GM23338 (cell line): ENCODE data around the gene ACBD5. TPM values are rescaled to one million over a fixed set of nuclear protein-coding genes. Genes with fewer than 3 reads are reported as not detected.

Experiments used
- ATAC-seq: fragments of 200-7000 bp; cut with Tn5 transposase; 3 replicates; pipeline ENCODE4 v1.9.1; 2020
- DNase-seq: peaks from one replicate; pipeline ENCODE4 v3.0.0-alpha.2; 2015; ENCODE audit warnings: low spot score
- H2AFZ ChIP-seq: fragments of 200-600 bp; sonication (generic); 2 replicates; pipeline ENCODE4 v1.8.0; 2016; ENCODE audit warnings: antibody characterized with exemption, mild to moderate bottlenecking, moderate library complexity
- H3F3A ChIP-seq: fragments of 200-600 bp; sonication (generic); replicated peaks from 2 replicates; pipeline ENCODE4 v1.8.0; 2017; ENCODE audit warnings: antibody characterized with exemption, mixed run types, low read depth
- H3K27ac ChIP-seq: fragments of 200-600 bp; sonication (generic); 2 replicates; pipeline ENCODE4 v1.6.1; 2016; ENCODE audit warnings: low read depth
- H3K27me3 ChIP-seq: fragments of 200-600 bp; sonication (generic); 2 replicates; pipeline ENCODE4 v1.8.0; 2016; ENCODE audit warnings: mild to moderate bottlenecking, mixed run types, moderate library complexity; ENCODE audit not compliant: insufficient read depth
- H3K36me3 ChIP-seq: fragments of 200-600 bp; sonication (generic); 2 replicates; pipeline ENCODE4 v1.8.0; 2016; ENCODE audit warnings: mild to moderate bottlenecking; ENCODE audit not compliant: insufficient read depth
- H3K4me1 ChIP-seq: fragments of 200-600 bp; sonication (generic); 2 replicates; pipeline ENCODE4 v1.8.0; 2016; ENCODE audit warnings: mild to moderate bottlenecking, moderate library complexity; ENCODE audit not compliant: insufficient read depth
- H3K4me2 ChIP-seq: fragments of 200-600 bp; sonication (generic); 2 replicates; pipeline ENCODE4 v1.7.1; 2017; ENCODE audit warnings: mixed run types
- H3K4me3 ChIP-seq: fragments of 200-600 bp; sonication (generic); 2 replicates; pipeline ENCODE4 v1.6.1; 2016; ENCODE audit warnings: mixed run types
- H3K79me2 ChIP-seq: fragments of 200-600 bp; sonication (generic); replicated peaks from 2 replicates; pipeline ENCODE4 v1.8.0; 2017; ENCODE audit warnings: mild to moderate bottlenecking; ENCODE audit not compliant: insufficient read depth
- H3K9me2 ChIP-seq: fragments of 200-600 bp; sonication (generic); 2 replicates; pipeline ENCODE4 v1.8.0; 2017; ENCODE audit not compliant: insufficient read depth
- H4K20me1 ChIP-seq: fragments of 200-600 bp; sonication (generic); replicated peaks from 2 replicates; pipeline ENCODE4 v1.8.0; 2017; ENCODE audit warnings: mild to moderate bottlenecking; ENCODE audit not compliant: insufficient read depth
- H3K27ac Mint-ChIP-seq: 2 replicates; pipeline ENCODE4 v1.8.0; 2020; ENCODE audit warnings: inconsistent platforms, mild to moderate bottlenecking, moderate library complexity, mixed read lengths
- H3K27me3 Mint-ChIP-seq: 3 replicates; pipeline ENCODE4 v1.8.0; 2022; ENCODE audit warnings: low read depth, mild to moderate bottlenecking, moderate library complexity, mixed read lengths, inconsistent platforms; ENCODE audit not compliant: insufficient read depth, poor library complexity
- H3K36me3 Mint-ChIP-seq: 3 replicates; pipeline ENCODE4 v1.8.0; 2021; ENCODE audit warnings: low read depth, mild to moderate bottlenecking, inconsistent platforms, moderate library complexity, mixed read lengths
- H3K4me1 Mint-ChIP-seq: 3 replicates; pipeline ENCODE4 v1.8.0; 2020; ENCODE audit warnings: mild to moderate bottlenecking, inconsistent platforms, mixed read lengths
- H3K4me3 Mint-ChIP-seq: 3 replicates; pipeline ENCODE4 v1.8.0; 2021; ENCODE audit warnings: moderate library complexity, mild to moderate bottlenecking, inconsistent platforms, mixed read lengths
- H3K9me3 Mint-ChIP-seq: 3 replicates; pipeline ENCODE4 v1.8.0; 2020; ENCODE audit warnings: moderate library complexity, mild to moderate bottlenecking, inconsistent platforms, mixed read lengths
- JUNB ChIP-seq: IDR thresholded peaks from one replicate; pipeline ENCODE4 v1.6.1; 2016; ENCODE audit warnings: antibody characterized with exemption; ENCODE audit not compliant: unreplicated experiment
- ZNF114 ChIP-seq: fragments of 250-450 bp; sonication (Bioruptor Pico); IDR thresholded peaks from 2 replicates; pipeline ENCODE4 v1.5.0; 2020; ENCODE audit warnings: mild to moderate bottlenecking, moderate library complexity
- ZNF462 ChIP-seq: fragments of 250-450 bp; sonication (Bioruptor Pico); IDR thresholded peaks from 2 replicates; pipeline ENCODE4 v1.5.0; 2020; ENCODE audit warnings: mild to moderate bottlenecking, moderate library complexity
- polyA plus RNA-seq: library from polyadenylated mRNA; unstranded; fragments of >200 nt; fragmentation: Nextera tagmentation; extraction: Ambion mirVana; gene quantifications from 2 replicates; pipeline ENCODE4 v1.2.1, GENCODE V29; 2016
- total RNA-seq: library from RNA; depleted of rRNA; stranded (reverse); fragments of >200 nt; shearing (Covaris generic); gene quantifications from 2 replicates; pipeline ENCODE4 v1.2.3, GENCODE V29; 2014

ACBD5 gene
- total and polyA plus RNA-seq, 2 experiments from 2014 or later = 9.8 to 10.1 TPM

- TF ChIP-seq ZNF462 (CRISPR knock-in tag) (no peak), JUNB (no peak)
Observed at GRCh38 chr10:27256299-27257189, 15.9 kb upstream of the ACBD5 start (continued).

- Histone ChIP-seq H3K36me3 (no peaks in the 10 kb centered on the region; the same call in 1 of the 2 replicates), H3K27ac (no peak overlapping the region), H3F3A (no peaks in the 10 kb centered on the region), H3K4me2 (no peak overlapping the region), H3K9me2 (peaks cover 4% of the 10 kb centered on the region), H3K4me1 (no peaks in the 10 kb centered on the region), H4K20me1 (no peaks in the 10 kb centered on the region), H2AFZ (no peak overlapping the region; the same call in 1 of the 2 replicates), H3K27me3 (peaks cover 18% of the 10 kb centered on the region), H3K79me2 (no peaks in the 10 kb centered on the region), H3K4me3 (no peak overlapping the region)
- no peak overlapping the region for H3K27ac Mint-ChIP-seq
- H3K36me3 Mint-ChIP-seq = peaks cover 29% of the 10 kb centered on the region
- no peak for DNase-seq
- H3K4me3 Mint-ChIP-seq = no peak overlapping the region; the same call in 2 of the 3 replicates
- no peak for ATAC-seq
- H3K27me3 Mint-ChIP-seq = peaks cover 17% of the 10 kb centered on the region
- peaks cover 28% of the 10 kb centered on the region for H3K9me3 Mint-ChIP-seq
- no peak for TF ChIP-seq ZNF114 (CRISPR knock-in tag)
- H3K4me1 Mint-ChIP-seq = peaks cover 11% of the 10 kb centered on the region
Observed at GRCh38 chr10:27253576-27253975, 13.0 kb upstream of the ACBD5 start.
